K562 (cell line): ENCODE results near the gene TRIM32.

Source experiments
- ATF3 ChIP-seq, 2 experiments: fragments of 450-650 bp in 1 of 2; sonication (generic) in 1 of 2; formaldehyde crosslinking in 1 of 2; IDR thresholded peaks in 1 of 2; conservative IDR thresholded peaks in 1 of 2; 2 replicates each; pipeline versions ENCODE4 v1.6.1 to v1.8.1; 2016 to 2023; ENCODE audit warnings: mild to moderate bottlenecking in 2 of 2, moderate library complexity in 2 of 2, inconsistent platforms in 1 of 2, missing genetic modification reagents in 1 of 2
- BCLAF1 ChIP-seq, 2 experiments: fragments of 450-650 bp in 1 of 2; IDR thresholded peaks; 2 replicates each; pipeline ENCODE4 v1.6.1; 2011 to 2017; ENCODE audit warnings: low read depth in 2 of 2, antibody characterized with exemption in 1 of 2, borderline replicate concordance in 1 of 2, low read length in 1 of 2, mild to moderate bottlenecking in 1 of 2, mixed read lengths in 1 of 2; ENCODE audit not compliant: control insufficient read depth in 1 of 2
- YBX1 ChIP-seq: fragments of 450-650 bp; IDR thresholded peaks from 2 replicates; pipeline ENCODE4 v1.7.1; 2016; ENCODE audit warnings: mild to moderate bottlenecking

- TF ChIP-seq BCLAF1 (IDR thresholded peaks at IDR 0.05; ENCODE audit: borderline replicate concordance in 1 of 2, control insufficient read depth in 1 of 2, low read depth in 2 of 2, low read length in 1 of 2) (no peak), ATF3 (IDR thresholded peaks at IDR 0.05) (no peak), ATF3 (CRISPR knock-in tag; conservative IDR thresholded peaks at IDR 0.05) (no peak), YBX1 (no peak)
Measured at GRCh38 chr9:116706310-116707290, 19.5 kb downstream of the TRIM32 start.
